ENCODE measurements around the gene NCSTN.

The NCSTN gene

DNA sequence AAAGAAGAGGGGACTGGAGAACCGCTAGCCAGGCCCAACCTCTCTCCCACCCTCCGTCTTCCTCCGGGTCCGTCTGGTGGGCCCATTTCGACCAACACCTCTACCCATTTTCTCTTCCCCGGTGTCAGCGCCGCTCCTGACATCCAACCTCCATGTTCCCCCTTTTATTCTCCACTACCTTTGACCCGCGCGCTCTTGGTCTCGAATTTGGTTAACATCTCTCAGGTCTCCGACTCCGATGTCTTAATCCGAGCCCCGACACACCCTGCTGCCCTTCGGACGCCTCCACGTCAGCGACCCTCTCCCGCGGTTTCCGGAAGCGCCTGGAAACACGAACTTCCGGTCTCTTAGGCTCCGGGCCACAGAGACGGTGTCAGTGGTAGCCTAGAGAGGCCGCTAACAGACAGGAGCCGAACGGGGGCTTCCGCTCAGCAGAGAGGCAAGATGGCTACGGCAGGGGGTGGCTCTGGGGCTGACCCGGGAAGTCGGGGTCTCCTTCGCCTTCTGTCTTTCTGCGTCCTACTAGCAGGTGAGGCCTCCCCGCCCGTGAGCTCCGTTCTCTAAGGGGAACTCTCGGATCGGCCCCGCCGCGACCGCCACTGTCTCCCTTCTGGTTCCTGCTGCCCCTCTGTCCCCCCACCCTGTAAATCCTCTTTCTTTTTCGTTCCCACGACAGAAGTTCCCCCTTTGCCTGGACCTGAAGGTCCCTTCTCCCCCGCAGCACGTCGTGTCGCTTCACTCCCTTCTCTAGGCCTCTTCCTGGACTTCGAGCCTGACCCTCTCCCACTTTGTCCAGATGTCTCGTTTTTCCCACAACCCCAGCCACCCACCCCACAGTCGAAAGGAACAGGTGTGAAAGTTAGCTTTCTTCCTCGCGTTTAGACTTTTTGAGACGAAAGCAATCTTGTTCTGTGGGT is at the start of gene NCSTN, which contains the start of gene COPA:
TSS of gene NCSTN (plus strand) at position 431 of the 917 bp plus-strand sequence. CDS start at position 445, 14 bp downstream.
TSS of gene COPA (minus strand) at position 298 of the 917 bp plus-strand sequence. CDS start at position 218, 80 bp downstream.
- peak; percentile 77 for DNase-seq (ENCODE audit: low read depth)

DNA sequence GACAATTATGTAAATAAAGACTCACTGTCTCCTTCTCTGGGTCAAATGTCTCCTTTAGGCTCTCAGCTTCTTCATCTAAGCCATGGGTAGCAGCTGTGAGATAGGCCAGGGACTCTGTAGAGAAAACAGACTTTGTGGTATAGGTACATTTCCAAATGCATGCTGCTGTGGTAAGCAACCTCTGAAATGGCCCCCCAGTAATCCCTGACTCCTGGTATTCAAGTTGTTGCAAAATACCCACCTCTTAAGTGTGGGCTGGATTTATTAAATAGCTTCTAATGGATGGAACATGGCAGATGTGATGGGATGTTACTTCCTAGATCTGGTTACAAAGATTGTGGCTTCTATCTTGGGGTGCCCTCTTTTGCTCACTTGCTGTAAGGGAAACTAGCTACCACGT is 47.1 kb upstream of the NCSTN start:
- DNase-seq (ENCODE audit: low read depth): no peak

DNA sequence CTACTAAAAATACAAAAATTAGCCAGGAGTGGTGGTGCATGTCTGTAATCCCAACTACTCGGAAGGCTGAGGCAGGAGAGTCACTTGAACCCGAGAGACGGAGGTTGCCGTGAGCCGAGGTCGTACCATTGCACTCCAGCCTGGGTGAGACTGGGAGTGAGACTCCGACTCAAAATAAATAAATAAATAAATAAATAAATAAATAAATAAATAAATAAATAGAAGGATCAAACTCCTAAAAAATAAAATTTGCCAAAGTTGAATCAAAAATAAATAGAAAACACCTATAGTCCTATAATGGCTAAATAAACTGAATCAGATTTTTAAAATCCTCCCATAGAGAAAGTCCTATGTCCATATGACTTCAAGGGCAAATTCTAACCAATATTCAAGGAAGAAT is 43.0 kb upstream of the NCSTN start:
- DNase-seq (ENCODE audit: low read depth): no peak

DNA sequence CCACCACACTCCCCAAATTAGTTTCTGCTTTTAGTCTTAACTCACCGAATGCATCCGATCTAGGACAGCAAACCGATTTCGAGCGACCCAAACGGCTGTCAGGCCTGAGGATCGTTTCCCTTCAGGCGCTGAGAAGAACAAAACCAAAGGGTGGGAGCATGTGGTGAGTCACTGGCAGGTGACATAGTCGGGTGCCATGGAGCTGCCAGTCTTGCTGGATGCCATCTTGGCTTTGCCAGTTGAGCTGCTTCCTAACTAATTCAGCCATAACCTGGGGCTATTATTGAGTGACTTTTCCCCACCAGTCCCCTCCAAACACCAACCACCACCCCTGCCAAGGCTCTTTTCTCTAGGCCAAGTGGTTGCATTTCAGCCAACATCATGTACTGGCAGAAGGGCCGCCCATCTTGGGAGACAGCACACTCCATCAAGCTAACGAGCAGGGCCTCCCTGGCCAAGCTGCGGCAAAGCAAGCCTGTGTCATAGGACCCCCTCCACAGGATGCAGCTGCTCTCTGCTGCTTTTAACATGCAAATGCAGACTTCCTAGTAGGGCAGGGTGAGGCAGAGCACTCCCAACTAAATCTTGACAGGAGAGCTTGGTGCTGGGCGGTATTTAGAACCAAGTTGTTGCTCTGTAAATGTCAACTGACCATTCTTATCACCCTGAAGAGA is 35.9 kb upstream of the NCSTN start:
- DNase-seq (ENCODE audit: low read depth): no peak

DNA sequence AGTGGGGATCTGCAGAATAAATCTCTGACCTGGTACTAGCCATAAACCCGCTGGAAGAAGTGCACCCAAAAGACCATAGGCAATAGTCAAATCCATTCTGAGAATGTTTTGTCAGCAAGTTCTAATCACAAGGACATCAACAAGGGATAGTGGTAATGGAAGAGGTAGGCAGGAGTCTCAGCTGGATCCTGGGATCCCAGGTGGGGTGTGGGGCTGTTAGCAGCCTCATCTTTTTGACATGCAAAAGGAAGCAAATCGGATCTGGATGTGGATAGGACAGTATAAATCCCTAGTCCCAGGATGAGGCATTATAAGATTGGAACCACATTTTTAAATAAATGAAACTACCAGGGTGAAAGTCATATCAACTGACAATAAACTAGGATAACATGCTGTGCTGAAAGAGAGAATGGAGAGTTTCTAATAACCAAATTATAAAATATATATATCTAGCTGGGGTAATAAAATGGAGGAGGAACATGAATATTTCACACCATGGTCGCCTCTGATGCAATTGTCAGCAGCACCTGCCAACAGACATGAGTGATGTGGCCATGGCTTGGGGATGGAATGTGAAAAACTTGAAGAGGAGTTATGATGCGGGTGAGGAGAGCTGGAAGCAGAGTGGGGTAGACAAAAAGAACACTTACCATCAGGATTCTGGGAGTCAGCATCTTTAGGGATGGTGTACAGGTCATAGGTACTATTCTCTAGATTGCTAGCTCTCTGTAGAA is 34.6 kb upstream of the NCSTN start:
- no peak for DNase-seq (ENCODE audit: low read depth)

DNA sequence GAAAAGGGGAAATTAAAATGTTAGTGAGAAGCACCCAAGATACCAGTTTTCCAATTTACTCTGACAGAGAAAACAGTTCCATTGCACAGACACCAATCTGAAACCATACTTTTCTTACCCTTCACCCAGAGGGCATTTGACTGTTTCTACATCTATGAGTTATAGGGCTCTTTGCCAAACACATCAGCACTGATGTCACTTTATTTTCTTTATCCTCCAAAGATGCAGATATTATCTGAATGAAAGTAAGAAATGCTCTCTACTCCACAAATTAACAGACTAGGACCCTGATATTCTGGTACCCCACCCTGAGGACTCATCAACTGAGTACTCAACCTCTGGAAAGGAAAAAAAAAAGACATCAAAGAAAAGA is 34.0 kb upstream of the NCSTN start:
- DNase-seq (ENCODE audit: low read depth): no peak

DNA sequence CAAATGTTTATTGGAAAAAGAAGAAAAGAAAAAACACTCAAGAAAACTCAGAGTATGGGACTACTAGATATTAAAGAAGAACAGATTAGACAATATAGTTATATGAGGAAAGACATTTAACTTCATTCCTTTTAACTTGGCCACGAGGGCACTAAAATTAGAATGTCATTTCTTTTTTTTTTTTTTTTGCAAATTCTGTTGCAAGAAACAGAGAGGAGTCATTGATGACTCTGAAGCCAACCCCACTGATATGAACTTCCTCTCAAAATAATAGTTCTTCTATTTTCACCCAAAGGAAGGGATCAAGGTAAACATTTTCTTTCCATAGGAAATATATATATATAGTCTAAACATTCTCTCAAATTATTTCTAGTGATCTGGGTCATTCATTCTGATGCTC is 33.6 kb upstream of the NCSTN start:
- no peak for DNase-seq (ENCODE audit: low read depth)

DNA sequence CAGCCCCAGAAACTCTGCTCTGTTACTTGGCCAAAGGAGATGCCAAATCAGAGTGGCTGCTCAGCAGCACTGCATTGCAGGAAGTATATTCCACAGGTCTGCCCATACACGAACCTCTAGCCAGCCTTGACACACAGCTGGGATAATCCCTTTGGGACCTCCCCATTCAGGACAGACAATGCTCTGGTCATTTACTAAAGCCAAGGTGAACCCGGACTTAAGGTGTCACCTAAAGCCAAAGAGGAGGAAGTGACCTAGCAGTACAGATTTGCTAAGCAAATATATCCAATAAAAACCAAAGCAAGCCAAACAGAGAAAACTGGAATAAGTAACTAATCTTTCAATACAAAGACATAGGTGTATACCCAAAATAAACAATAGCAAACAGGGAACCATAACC is 27.8 kb upstream of the NCSTN start:
- DNase-seq (ENCODE audit: low read depth): no peak

DNA sequence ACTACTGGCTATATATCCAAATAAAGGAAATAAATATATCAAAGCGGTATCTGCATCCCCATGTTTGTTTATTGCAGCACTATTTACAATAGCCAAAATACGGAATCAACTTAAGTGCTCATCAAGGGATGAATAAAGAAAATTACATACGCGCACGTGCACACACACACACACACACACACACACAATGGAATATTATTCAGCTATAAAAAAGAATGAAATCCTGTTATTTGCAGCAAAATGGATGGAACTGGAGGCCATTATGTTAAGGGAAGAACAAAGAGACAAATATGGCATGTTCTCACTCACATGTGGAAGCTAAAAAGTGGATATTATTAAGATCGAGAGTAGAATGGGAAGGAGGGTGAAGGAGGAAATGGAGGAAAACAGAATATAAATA is 20.4 kb upstream of the NCSTN start:
- DNase-seq (ENCODE audit: low read depth): no peak

DNA sequence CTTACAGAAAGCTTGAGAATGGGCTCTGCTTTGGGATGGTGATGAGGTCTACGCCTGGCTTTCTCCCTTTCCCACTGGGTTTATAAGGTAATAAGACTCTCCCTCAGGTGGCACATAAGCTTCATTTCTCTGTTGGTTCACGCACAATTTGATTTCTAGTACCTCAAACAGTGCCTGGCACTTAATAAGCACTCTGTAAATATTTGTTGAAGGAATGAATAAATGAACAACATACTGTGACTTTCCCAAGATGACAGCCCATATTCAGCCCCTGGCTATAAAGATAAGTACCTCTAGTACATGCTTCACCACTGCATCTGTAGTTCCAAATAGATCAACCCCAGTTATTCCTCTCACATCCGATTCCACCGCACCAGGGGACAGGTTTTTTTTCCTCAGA is 17.9 kb upstream of the NCSTN start:
- DNase-seq (ENCODE audit: low read depth): no peak

DNA sequence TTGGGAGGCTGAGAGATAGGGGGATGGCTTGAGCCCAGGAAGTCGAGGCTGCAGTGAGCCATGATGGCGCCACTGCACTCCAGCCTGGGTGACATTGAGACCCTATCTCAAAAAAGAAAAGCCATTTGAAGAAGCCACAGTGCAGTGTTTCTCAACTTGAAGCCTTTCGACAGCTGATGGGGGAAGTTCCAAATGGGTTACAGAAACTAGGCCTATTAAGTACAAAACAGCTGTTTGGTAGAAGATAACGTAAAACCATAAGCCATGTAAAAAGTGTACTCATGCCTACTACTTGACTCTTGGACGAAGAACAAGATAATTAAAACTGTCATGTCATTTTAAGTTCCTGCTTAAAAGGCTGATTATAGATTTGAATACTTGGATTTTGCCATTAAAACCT is 16.8 kb upstream of the NCSTN start:
- no peak for DNase-seq (ENCODE audit: low read depth)

DNA sequence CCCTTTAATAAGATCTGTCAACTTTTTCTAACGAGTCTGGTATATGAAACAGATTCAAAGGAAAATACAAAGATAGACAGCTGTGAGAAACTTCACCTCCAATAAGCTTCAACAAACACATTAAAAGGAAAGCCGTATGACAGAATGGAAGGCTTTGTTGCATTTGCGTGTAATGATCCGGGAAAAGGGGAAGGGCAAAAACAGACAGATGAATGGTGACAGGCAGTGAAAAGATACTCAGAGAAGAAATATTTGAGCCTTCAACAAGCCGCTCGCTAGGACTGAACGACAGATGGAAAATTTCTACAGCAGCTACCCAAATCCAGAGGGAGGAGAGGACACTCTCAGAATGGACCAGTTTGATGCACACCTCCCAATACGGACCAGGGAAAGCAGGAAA is 15.0 kb upstream of the NCSTN start:
- no peak for DNase-seq (ENCODE audit: low read depth)

DNA sequence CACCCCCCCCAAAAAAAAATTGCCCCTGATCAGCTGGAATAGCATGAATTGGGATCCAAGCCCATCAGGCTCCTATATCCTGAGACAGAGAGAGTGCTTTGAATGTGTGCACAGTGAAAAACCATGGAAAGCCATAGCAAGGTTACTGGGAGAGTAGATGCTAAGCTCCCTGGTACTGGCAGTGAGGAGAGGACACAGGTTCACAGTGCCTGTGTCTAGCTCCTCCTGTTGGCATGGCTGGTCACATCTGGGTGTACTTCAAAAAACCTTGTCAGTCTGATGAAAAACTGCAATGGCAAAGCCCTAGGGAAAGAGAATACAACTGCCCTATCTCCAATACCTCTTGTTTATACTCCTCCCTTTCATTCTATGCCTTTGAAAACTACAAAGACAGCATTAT is 13.1 kb upstream of the NCSTN start:
- no peak for DNase-seq (ENCODE audit: low read depth)

DNA sequence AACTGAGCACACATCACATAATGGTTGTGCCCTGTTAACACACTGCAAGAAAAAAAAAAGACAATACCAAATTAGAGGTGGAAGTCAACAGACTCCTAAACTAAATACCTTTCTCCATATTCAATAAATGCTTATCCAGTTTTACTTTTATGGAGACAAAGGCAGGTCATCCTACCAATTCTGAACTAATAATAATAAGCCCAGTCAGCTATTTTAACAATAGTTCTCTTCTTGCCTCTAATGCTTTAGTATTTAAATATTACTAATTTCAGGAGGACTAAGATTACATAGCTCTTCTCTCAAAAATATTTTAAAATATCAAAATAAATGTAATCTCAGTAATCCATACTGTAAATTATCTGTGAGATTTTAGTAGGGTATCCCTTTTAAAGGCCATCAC is 10.7 kb upstream of the NCSTN start:
- no peak for DNase-seq (ENCODE audit: low read depth)

DNA sequence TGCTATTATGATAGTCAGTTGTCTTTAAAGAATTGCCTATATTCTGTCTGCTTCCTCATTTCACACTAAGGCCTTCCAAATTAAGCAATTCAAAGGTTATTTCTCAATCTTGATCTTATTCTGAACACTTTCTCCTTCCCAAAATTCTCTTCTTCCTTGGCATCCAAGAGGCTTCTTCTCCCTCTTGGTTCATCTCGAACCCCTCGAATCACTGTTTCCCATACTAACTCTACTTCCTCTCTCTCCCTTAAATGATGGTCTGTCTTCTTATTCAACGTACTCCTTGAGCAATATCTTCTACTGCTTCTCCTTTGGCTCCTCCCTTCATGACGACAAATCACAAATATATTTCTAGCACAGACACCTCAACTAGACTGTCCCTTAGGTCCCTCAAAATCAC is 4.6 kb upstream of the NCSTN start:
- DNase-seq (ENCODE audit: low read depth): no peak

DNA sequence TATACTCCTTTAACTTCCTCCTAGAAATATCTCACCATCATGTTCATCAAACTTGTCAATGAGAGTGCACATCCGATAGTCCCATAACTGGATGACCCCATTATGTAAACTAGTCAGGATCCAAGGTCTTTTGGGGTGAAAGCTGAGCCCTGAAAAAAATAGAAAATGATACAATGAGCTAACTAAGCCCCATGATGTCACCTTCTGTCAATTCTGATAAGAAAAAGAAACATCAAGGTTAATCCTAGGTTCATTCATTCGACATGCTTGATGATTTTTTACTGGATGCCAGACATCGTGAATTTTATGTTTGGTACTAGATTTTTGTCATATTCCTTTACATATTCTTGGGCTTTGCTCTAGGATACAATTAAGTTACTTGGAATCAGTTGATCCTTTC is 3.0 kb upstream of the NCSTN start:
- no peak for DNase-seq (ENCODE audit: low read depth)

DNA sequence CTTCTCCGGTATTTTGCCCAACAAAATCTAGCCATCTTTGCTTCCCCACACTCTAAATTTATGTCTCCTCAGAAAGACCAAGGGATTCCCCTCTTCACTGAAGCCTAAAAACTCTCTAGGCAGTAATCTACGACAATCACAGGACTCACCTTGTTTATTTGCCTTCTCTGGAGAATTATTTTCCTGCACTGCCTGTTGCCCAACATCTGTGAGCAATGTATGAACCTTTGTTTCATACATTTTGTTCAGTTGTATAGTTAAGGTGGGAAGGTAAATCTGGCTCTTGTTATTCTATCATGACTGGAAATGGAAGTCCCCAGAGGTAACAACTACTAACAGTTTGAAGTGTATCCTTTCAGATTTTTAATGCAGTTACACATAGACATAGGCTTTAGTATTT is 2.3 kb upstream of the NCSTN start:
- no peak for DNase-seq (ENCODE audit: low read depth)

DNA sequence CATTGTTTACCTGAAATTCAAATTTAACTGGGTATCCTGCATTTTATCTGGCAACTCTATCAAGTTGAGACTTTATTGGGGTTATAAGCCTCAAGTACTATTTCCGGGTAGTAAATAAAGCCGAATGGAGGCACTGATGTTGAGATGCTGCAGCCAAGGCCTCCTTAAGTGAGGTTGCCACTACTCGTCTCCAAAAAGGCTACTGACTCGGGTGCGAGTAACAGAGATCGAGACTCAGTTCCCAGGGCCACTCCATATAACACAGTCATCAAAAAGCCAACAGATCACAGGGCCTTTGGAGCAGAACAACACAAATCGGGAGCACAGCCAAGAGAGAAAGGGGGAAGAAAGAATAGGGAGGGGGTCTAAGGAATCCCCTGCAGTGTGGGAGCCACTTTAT is 657 bp upstream of the NCSTN start:
- DNase-seq (ENCODE audit: low read depth): no peak

DNA sequence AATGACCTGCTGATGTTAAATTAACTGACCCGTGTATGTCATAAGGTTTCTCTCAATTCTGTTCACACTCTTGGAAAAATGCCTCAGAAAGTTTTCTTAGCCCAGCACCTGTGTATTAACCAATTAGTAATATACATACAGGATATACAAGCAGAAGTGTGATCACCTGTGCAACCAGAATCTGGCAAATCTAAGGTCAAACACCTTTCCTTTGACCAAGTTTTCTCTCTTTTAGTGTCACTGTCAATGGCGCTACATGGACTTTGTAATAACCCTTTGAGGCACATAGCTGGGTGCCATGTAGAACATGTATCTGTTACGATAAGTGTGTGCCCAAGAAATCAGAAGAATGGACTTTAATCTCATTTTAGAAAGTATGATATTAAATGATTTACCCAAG is 1.1 kb downstream of the NCSTN start:
- no peak for DNase-seq (ENCODE audit: low read depth)

DNA sequence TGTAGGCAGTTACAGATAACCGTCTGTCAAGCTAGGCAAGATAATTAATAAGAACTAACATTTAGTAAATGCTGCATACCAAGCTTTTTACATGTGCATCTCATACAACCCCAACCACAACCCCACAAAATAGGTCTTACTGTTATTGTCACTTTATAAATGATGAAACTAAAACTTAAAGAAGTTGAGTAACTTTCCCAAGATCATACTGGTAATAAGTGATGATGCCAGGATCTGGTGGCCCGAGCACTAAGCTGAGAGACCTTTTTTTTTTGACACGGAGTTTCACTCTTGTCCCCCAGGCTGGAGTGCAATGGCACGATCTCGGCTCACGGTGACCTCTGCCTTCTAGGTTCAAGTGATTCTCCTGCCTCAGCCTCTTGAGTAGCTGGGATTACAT is 1.8 kb downstream of the NCSTN start:
- DNase-seq (ENCODE audit: low read depth): no peak

DNA sequence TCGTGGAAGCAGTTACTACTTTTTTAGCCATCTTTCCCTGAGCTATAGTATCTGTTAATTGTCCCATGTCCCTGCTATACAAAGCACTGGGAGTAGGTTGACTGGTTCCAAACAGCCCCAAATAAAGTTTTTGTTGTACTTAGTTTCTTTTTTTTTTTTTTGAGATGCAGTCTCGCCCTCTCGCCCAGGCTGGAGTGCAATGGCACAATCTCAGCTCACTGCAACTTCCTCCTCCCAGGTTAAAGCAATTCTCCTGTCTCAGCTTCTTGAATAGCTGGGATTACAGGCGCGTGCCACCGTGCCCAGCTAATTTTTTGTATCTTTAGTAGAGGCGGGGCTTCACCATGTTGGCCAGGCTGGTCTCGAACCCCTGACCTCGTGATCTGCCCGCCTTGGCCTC is 3.3 kb downstream of the NCSTN start:
- no peak for DNase-seq (ENCODE audit: low read depth)

DNA sequence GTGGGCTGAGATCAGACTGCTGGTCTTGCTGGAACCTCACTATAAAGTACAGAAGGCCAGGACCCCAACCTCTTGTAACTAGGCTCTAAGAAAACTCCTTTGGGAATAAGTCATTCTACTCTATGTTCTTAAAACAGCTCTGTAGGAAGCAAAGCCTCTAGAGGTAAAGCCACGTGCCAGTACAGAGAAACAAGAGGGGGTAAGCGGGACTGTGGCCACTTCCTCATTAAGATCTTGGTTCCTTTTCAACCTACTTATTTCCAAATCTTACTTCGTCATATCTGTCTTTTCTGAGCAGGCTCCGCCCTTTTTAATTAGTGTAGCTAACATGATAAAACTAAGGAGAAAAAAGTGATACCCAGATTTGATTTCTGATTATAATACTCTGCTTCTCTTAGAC is 3.8 kb downstream of the NCSTN start:
- no peak for DNase-seq (ENCODE audit: low read depth)

DNA sequence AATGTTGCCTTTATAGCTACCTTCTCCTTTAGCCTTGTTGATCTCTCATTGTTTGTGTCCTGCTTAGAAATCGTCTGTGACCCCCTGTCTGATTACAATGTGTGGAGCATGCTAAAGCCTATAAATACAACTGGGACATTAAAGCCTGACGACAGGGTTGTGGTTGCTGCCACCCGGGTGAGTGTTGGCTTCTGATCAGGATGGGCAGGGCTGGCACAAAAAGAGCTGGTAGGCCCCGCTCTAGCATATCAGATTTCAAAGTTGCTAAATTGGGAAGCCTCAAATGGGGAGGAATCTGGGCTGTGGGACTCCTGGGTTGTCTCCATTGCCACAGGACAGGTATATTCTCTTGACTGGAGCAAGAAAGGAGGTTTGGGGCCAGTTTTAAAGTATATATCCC is 8.4 kb downstream of the NCSTN start:
- no peak for DNase-seq (ENCODE audit: low read depth)

Data from stimulated activated CD8-positive, alpha-beta memory T cell treated with anti-CD3 and anti-CD28 coated beads, Interleukin-12 subunit alpha, Interleukin-12 subunit beta, amount 100 ng/mL, for 1 hour (primary cell).